Transverse colon (tissue), 3 donors: ENCODE measurements around the gene PACSIN1.

Experiments
- POLR2A ChIP-seq: fragments of 450-650 bp; IDR thresholded peaks from one replicate; pipeline ENCODE4 v1.6.1; 2016; ENCODE audit warnings: antibody characterized with exemption, mild to moderate bottlenecking, moderate library complexity
- TF ChIP-seq, protein P1 (sequence below), 5 experiments: fragments of 200-600 bp in 3 of 5; fragments of 450-650 bp in 2 of 5; sonication (generic) in 3 of 5; IDR thresholded peaks; 1 replicate in 2 of 5; 2 replicates in 3 of 5; pipeline ENCODE4 v1.5.1; 2016 to 2017; ENCODE audit warnings: antibody characterized with exemption in 5 of 5, inconsistent platforms in 3 of 5, mild to moderate bottlenecking in 2 of 5, moderate library complexity in 1 of 5

DNA sequence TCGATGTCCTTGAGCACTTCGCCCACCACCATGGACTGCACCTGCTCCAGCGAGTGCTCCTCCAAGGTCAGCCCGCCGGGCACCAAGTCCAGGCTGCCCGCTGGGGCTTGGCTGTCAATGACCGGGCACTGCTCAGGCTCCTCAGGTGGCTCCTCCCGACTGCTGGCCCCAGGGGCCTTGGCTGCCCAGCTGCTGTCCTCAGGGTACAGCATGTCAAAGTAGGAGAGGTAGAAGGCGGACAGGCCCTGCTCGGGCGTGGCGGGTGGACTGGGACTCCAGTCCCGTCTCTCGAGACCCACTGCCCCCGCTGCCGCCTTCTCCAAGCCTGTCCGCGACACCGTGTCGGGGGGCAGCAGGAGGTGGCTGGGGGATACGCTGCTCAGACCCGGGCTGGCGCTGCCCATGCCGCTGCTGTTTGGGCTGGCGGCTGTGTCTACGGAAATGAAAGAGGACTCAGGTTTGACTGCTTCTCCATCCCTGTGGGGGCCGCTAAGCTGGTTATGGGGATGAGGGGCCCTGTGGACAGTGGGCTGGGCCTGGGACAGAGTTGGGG is 78.3 kb downstream of the PACSIN1 start:
- TF ChIP-seq, protein P1, sequence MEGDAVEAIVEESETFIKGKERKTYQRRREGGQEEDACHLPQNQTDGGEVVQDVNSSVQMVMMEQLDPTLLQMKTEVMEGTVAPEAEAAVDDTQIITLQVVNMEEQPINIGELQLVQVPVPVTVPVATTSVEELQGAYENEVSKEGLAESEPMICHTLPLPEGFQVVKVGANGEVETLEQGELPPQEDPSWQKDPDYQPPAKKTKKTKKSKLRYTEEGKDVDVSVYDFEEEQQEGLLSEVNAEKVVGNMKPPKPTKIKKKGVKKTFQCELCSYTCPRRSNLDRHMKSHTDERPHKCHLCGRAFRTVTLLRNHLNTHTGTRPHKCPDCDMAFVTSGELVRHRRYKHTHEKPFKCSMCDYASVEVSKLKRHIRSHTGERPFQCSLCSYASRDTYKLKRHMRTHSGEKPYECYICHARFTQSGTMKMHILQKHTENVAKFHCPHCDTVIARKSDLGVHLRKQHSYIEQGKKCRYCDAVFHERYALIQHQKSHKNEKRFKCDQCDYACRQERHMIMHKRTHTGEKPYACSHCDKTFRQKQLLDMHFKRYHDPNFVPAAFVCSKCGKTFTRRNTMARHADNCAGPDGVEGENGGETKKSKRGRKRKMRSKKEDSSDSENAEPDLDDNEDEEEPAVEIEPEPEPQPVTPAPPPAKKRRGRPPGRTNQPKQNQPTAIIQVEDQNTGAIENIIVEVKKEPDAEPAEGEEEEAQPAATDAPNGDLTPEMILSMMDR (IDR thresholded peaks at IDR 0.05): no peak
- no peak for TF ChIP-seq POLR2A
